HG03045 (cell line): Measurements from ENCODE around the gene DUOX1.

Experiments used
- ATAC-seq: cut with Tn5 transposase; IDR thresholded peaks from one replicate; pipeline ENCODE4 v1.9.1; 2021; ENCODE audit warnings: mild to moderate bottlenecking, moderate library complexity; ENCODE audit not compliant: unreplicated experiment

DUOX1 gene

GRCh38 chr15:45105586-45105985 is 24.2 kb upstream of the DUOX1 start:
- no peak for ATAC-seq

- ATAC-seq = no peak
Measured at GRCh38 chr15:45106002-45106790, 23.6 kb upstream of the DUOX1 start.

- ATAC-seq = no peak
Measured at GRCh38 chr15:45107941-45108630, 21.7 kb upstream of the DUOX1 start.

GRCh38 chr15:45110256-45110820 is 19.5 kb upstream of the DUOX1 start:
- ATAC-seq = no peak

- ATAC-seq = no peak
Measured at GRCh38 chr15:45111390-45112142, 18.2 kb upstream of the DUOX1 start.

- ATAC-seq = no peak
Measured at GRCh38 chr15:45112143-45112590, 17.6 kb upstream of the DUOX1 start.

GRCh38 chr15:45112591-45113379 is 17.0 kb upstream of the DUOX1 start:
- ATAC-seq = no peak

- ATAC-seq = no peak
Measured at GRCh38 chr15:45113380-45113990, 16.3 kb upstream of the DUOX1 start.

- ATAC-seq = no peak
Measured at GRCh38 chr15:45114076-45114750, 15.6 kb upstream of the DUOX1 start, which contains the start of the genes DUOX2 and DUOXA2. DUOX2 (minus strand) TSS chr15:45114172; CDS start chr15:45113411, 761 bp downstream. DUOXA2 (plus strand) TSS chr15:45114326; CDS start chr15:45114606, 280 bp downstream.

- no peak for ATAC-seq
Measured at GRCh38 chr15:45114751-45115085, 15.1 kb upstream of the DUOX1 start.

GRCh38 chr15:45115312-45115820 is 14.4 kb upstream of the DUOX1 start:
- no peak for ATAC-seq

GRCh38 chr15:45116006-45116481 is 13.8 kb upstream of the DUOX1 start:
- no peak for ATAC-seq

GRCh38 chr15:45116482-45117307 is 13.1 kb upstream of the DUOX1 start:
- no peak for ATAC-seq

- peak; percentile 4 for ATAC-seq
Measured at GRCh38 chr15:45117308-45118130, 12.3 kb upstream of the DUOX1 start.

GRCh38 chr15:45118131-45118588 is 11.6 kb upstream of the DUOX1 start:
- peak; percentile 85 for ATAC-seq

- no peak for ATAC-seq
Measured at GRCh38 chr15:45118996-45119395, 10.8 kb upstream of the DUOX1 start.
